ENCODE measurements around the gene CRCP. TPM values are rescaled to one million over a fixed set of nuclear protein-coding genes. Genes with fewer than 3 reads are reported as not detected.

Gene CRCP
- total and polyA plus RNA-seq, 2 of the 13 experiments (the other 11 are each of a cell fraction or from before 2014, with no cell fraction given): 22.7 to 31.0 TPM

- TF ChIP-seq CEBPZ (IDR thresholded peaks at IDR 0.05; ENCODE audit: low read length): no peak
- TF ChIP-seq NCOA2 (CRISPR knock-in tag; IDR thresholded peaks at IDR 0.05): peak; percentile 92
- TF ChIP-seq NR2F1 (CRISPR knock-in tag; IDR thresholded peaks at IDR 0.05): 0 out of 4 replicates have a peak, but pooled peaks of 1 of the 2 experiments have one; percentile 44
- TF ChIP-seq HES4 (CRISPR knock-in tag; IDR thresholded peaks at IDR 0.05; ENCODE audit: borderline replicate concordance): peak; percentile 63; the same call in 1 of the 2 replicates
- TF ChIP-seq KDM1A (CRISPR knock-in tag; IDR thresholded peaks at IDR 0.05): no peak
- peak; percentile 86 for TF ChIP-seq MED1 (CRISPR knock-in tag; IDR thresholded peaks at IDR 0.05)
- TF ChIP-seq PTBP1 (IDR thresholded peaks at IDR 0.05; ENCODE audit: low read depth, low read length, poor library complexity, severe bottlenecking): no peak
- no peak for TF ChIP-seq ZNF317 (CRISPR knock-in tag; IDR thresholded peaks at IDR 0.05)
- no peak for TF ChIP-seq AHR (CRISPR knock-in tag; IDR thresholded peaks at IDR 0.05)
- no peak for TF ChIP-seq ZNF761 (CRISPR knock-in tag; conservative IDR thresholded peaks at IDR 0.05)
- no peak for TF ChIP-seq ZNF552 (CRISPR knock-in tag; IDR thresholded peaks at IDR 0.05; ENCODE audit: borderline replicate concordance)
- TF ChIP-seq ESRRA (CRISPR knock-in tag; IDR thresholded peaks at IDR 0.05; ENCODE audit: low read depth): no peak
- peak; percentile 85 for TF ChIP-seq HMGXB3 (CRISPR knock-in tag; IDR thresholded peaks at IDR 0.05; ENCODE audit: borderline replicate concordance)
- no peak for TF ChIP-seq ZNF704 (CRISPR knock-in tag; IDR thresholded peaks at IDR 0.05; ENCODE audit: borderline replicate concordance)
- TF ChIP-seq ZNF639 (CRISPR knock-in tag; conservative IDR thresholded peaks at IDR 0.05): 0 out of 2 replicates have a peak, but pooled peaks have one; percentile 27
- TF ChIP-seq ZNF350 (CRISPR knock-in tag; IDR thresholded peaks at IDR 0.05; ENCODE audit: borderline replicate concordance, low read depth): peak; percentile 27; the same call in 1 of the 2 replicates
- TF ChIP-seq PITX1 (CRISPR knock-in tag; IDR thresholded peaks at IDR 0.05): no peak; the same call in 1 of the 2 replicates
- TF ChIP-seq ZNF569 (CRISPR knock-in tag; IDR thresholded peaks at IDR 0.05; ENCODE audit: borderline replicate concordance): no peak
- peak; percentile 96 for TF ChIP-seq ZFP37 (CRISPR knock-in tag; IDR thresholded peaks at IDR 0.05; ENCODE audit: borderline replicate concordance)
- no peak for TF ChIP-seq RCOR2 (CRISPR knock-in tag; IDR thresholded peaks at IDR 0.05)
Measured at GRCh38 chr7:66142996-66143395, 28.3 kb downstream of the CRCP start (continued).

Data from HepG2 (cell line).